K562 (cell line): ENCODE data around the gene CCL15. TPM values are rescaled to one million over a fixed set of nuclear protein-coding genes. Genes with fewer than 3 reads are reported as not detected.

Experiments used
- ATAC-seq: fragments of 200-7000 bp; cut with Tn5 transposase; 3 replicates; pipeline ENCODE4 v1.9.1; 2020; ENCODE audit warnings: moderate library complexity
- BruUV-seq: library from RNA; stranded (reverse); fragments of 400-500 nt; replicated peaks from 2 replicates; lab custom pipeline; 2021; lab: Mats Ljungman, UMichigan
- CTCF ChIA-PET: fragments of 300-600 bp; formaldehyde crosslinking; extraction: SDS; loops from one replicate; lab custom pipeline; 2021; ENCODE audit warnings: low intra/inter-chr PET ratio; lab: Yijun Ruan, JAX
- POLR2A ChIA-PET: fragments of 300-600, 350-650 bp; sonication (Branson Sonifier 250); formaldehyde crosslinking; extraction: SDS; loops from one replicate; lab custom pipeline; 2021; ENCODE audit warnings: antibody characterized with exemption, inconsistent platforms; lab: Yijun Ruan, JAX
- DNase-seq, 4 experiments: peaks; one replicate each; pipeline versions ENCODE4 v3.0.0 to v3.0.0-alpha.2; 2011 to 2018; ENCODE audit warnings: low spot score in 3 of 4, mixed read lengths in 3 of 4; ENCODE audit errors: extremely low read depth in 1 of 4
- FAIRE-seq: peaks from 2 replicates; lab custom pipeline; 2011; peaks lifted over from hg19 to GRCh38; lab: Jason Lieb, UNC
- H2AFZ ChIP-seq: 2 replicates; pipeline ENCODE4 v1.6.0; 2011; ENCODE audit warnings: low read depth, low read length, control low read depth, inconsistent platforms
- H3K27ac ChIP-seq: fragments of 200-600 bp; 3 replicates; pipeline ENCODE4 v1.8.0; 2011; ENCODE audit warnings: low read depth, mild to moderate bottlenecking, control low read depth, inconsistent platforms, low read length, moderate library complexity, mixed read lengths; ENCODE audit errors: extremely low read depth
- H3K27me3 ChIP-seq, 2 experiments: fragments of 300-600 bp in 1 of 2; 2 replicates in 1 of 2; 3 replicates in 1 of 2; pipeline versions ENCODE4 v1.6.0 to v1.8.0; 2011; ENCODE audit warnings: inconsistent platforms in 2 of 2, low read length in 2 of 2, mild to moderate bottlenecking in 1 of 2, mixed read lengths in 1 of 2, moderate library complexity in 1 of 2; ENCODE audit not compliant: control insufficient read depth in 2 of 2, insufficient read depth in 2 of 2
- H3K36me3 ChIP-seq: fragments of 300-600 bp; 3 replicates; pipeline ENCODE4 v1.8.0; 2011; ENCODE audit warnings: mild to moderate bottlenecking, low read length, inconsistent platforms; ENCODE audit not compliant: control insufficient read depth, insufficient read depth
- H3K4me1 ChIP-seq, 2 experiments: fragments of 200-600 bp in 1 of 2; replicated peaks in 1 of 2; 2 replicates in 1 of 2; 3 replicates in 1 of 2; pipeline versions ENCODE4 v1.5.1 to v1.8.0; 2011; ENCODE audit warnings: inconsistent platforms in 2 of 2, low read length in 2 of 2, mild to moderate bottlenecking in 1 of 2, mixed read lengths in 1 of 2, moderate library complexity in 1 of 2; ENCODE audit not compliant: control insufficient read depth in 2 of 2, insufficient read depth in 2 of 2
- H3K4me2 ChIP-seq: 2 replicates; pipeline ENCODE4 v1.6.1; 2011; ENCODE audit warnings: low read length, control low read depth, inconsistent platforms, mixed read lengths; ENCODE audit not compliant: insufficient read depth
- H3K4me3 ChIP-seq: fragments of 200-600 bp; sonication (generic), shearing (Covaris generic); 2 replicates; pipeline ENCODE4 v1.5.1; 2016; ENCODE audit warnings: control low read depth, inconsistent platforms
- H3K79me2 ChIP-seq: fragments of 200-600 bp; 3 replicates; pipeline ENCODE4 v1.8.0; 2011; ENCODE audit warnings: low read length, inconsistent platforms; ENCODE audit not compliant: control insufficient read depth, insufficient read depth
- H3K9ac ChIP-seq, 2 experiments: 2 replicates each; pipeline versions ENCODE4 v1.6.0 to v1.6.1; 2011; ENCODE audit warnings: low read depth in 2 of 2, low read length in 2 of 2, control low read depth in 1 of 2, inconsistent platforms in 1 of 2, mild to moderate bottlenecking in 1 of 2, mixed read lengths in 1 of 2; ENCODE audit not compliant: insufficient read depth in 1 of 2
- H3K9me1 ChIP-seq: one replicate; pipeline ENCODE4 v1.6.0; 2011; ENCODE audit warnings: inconsistent platforms, mild to moderate bottlenecking, low read length, moderate library complexity; ENCODE audit not compliant: control insufficient read depth, insufficient read depth
- H3K9me3 ChIP-seq: replicated peaks from 2 replicates; pipeline ENCODE4 v1.5.1; 2011; ENCODE audit warnings: low read depth, low read length, inconsistent platforms; ENCODE audit not compliant: control insufficient read depth, insufficient read depth
- H4K20me1 ChIP-seq: replicated peaks from 2 replicates; pipeline ENCODE4 v1.6.1; 2011; ENCODE audit warnings: low read length, inconsistent platforms, mixed read lengths; ENCODE audit not compliant: control insufficient read depth, insufficient read depth
- MEIS2 ChIP-seq: fragments of 450-650 bp; IDR thresholded peaks from 2 replicates; pipeline ENCODE4 v1.6.1; 2014; ENCODE audit warnings: mild to moderate bottlenecking; ENCODE audit not compliant: partially characterized antibody
- NR2C1 ChIP-seq, 2 experiments: fragments of 450-650 bp; IDR thresholded peaks; 2 replicates each; pipeline ENCODE4 v1.6.1; 2017; ENCODE audit warnings: mild to moderate bottlenecking in 2 of 2, antibody characterized with exemption in 1 of 2, inconsistent platforms in 1 of 2, missing compliant biosample characterization in 1 of 2, missing genetic modification characterization in 1 of 2
- ZNF263 ChIP-seq: sonication (generic); formaldehyde crosslinking; IDR thresholded peaks from 2 replicates; pipeline ENCODE4 v1.8.0; 2022; ENCODE audit warnings: mild to moderate bottlenecking, missing genetic modification reagents, borderline replicate concordance
- WGBS: fragments of 100-300 bp; shearing (Covaris generic); methylation state at CpG from one replicate; pipeline ENCODE4 v1.1.6; 2016; ENCODE audit warnings: low coverage, mixed read lengths; ENCODE audit not compliant: insufficient coverage; ENCODE audit errors: missing lambda C conversion rate; 5-methylcytosine and 5-hydroxymethylcytosine counted together
- in situ Hi-C: fragments of 300-500 bp; cut with MboI; formaldehyde crosslinking; loops from 4 replicates; pipeline ENCODE4 v1.15.0; 2018; ENCODE audit warnings: inconsistent platforms, mixed read lengths
- intact Hi-C: fragments of 100-400 bp; cut with micrococcal nuclease; formaldehyde crosslinking; loops from 2 replicates; pipeline ENCODE4 v1.14.2; 2022
- polyA plus RNA-seq, 8 experiments: library from polyadenylated mRNA; depleted of rRNA in 4 of 8; stranded (reverse) in 5 of 8; unstranded in 3 of 8; fragments of >200 nt; fragmentation: Nextera tagmentation in 2 of 8; fragmentation: Illumina TruSeq in 1 of 8; extraction: Ambion mirVana in 2 of 8; extraction: Trizol in 1 of 8; gene quantifications; 2 replicates each; pipeline versions ENCODE4 v1.2.1 to v1.2.3, GENCODE V29; 2011 to 2014; ENCODE audit warnings: inconsistent platforms in 1 of 8, missing spikeins in 1 of 8
- total RNA-seq, 7 experiments: library from RNA; depleted of rRNA in 6 of 7; stranded (reverse); fragments of >200 nt in 6 of 7; fragmentation: Illumina TruSeq in 2 of 7; extraction: Trizol in 2 of 7; gene quantifications; 2 replicates each; pipeline versions ENCODE4 v1.2.1 to v1.2.3, GENCODE V29; 2011 to 2021; ENCODE audit warnings: low replicate concordance in 1 of 7

The CCL15 gene
- total and polyA plus RNA-seq, 9 of the 15 experiments (the other 6 are each of a cell fraction or from before 2014, with no cell fraction given) = not detected

DNA sequence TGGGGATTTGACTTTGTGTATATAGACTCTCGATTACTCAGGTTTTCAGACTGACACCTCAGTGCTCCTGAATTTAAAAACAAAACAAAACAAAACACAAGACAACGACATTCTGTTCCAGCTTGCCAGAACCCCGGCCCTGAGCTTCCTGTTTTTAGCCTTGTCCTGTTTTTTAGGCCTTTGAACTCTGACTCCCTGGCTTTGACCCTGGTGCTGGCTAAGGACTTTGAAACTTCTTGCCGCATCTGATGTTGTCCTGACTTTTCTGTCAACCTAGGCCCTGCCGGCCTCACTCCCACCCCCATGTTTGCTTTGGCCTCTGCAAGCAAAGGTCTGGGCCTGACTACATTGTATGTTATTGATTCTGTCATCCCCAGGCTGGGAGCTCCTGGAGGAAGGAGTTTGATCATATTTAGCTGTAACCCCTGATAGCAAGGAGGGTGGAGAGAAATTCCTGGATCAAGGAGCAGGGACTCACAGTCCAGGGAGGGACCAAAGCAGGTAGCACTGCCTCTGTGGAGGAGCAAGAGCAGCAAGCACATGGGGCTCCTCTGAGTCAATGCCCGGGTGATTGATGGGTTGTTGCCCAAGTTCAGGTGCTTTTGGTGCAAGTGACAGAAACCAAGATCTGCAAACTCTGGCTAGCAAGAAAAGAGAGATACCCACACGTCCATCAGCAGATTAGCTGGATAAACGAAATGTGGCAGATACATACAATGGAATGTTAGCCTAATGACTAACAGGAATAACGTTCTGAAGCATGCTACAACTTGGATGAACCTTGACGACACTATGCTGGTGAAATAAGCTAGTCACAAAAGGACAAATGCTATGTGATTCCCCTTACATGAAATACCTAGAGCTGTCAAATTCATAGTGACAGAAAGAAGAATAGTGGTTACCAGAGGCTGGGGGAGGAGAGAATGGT, 27.8 kb downstream of the CCL15 start:
- Histone ChIP-seq H4K20me1 (no peaks in the 10 kb centered on the region), H3K79me2 (no peaks in the 10 kb centered on the region), H3K27ac (no peak overlapping the region), H3K4me1 (no peaks in the 10 kb centered on the region), H3K4me2 (no peak overlapping the region), H3K9me1 (no peaks in the 10 kb centered on the region), H3K9me3 (no peaks in the 10 kb centered on the region), H3K36me3 (no peaks in the 10 kb centered on the region), H3K9ac (no peak overlapping the region), H3K27me3 (peaks cover 6 to 15% of the 10 kb centered on the region in 2 experiments; a peak in 3 of 5 replicates), H2AFZ (no peak overlapping the region), H3K4me3 (no peak overlapping the region)
- peak; percentile 8 for TF ChIP-seq MEIS2
- TF ChIP-seq NR2C1 (IDR thresholded peaks at IDR 0.05) = peak; percentile 34; the same call in 1 of the 2 replicates
- 0 out of 2 replicates have a peak, but pooled peaks have one; percentile 24 for TF ChIP-seq NR2C1 (tag; IDR thresholded peaks at IDR 0.05)
- TF ChIP-seq ZNF263 (CRISPR knock-in tag) = no peak
- ChIA-PET POLR2A (interaction anchor here (0.7 to 1.2 kb wide), 3 partner anchors 88 to 481 kb away, joined by 3 to 4 read pairs (median 3); partner anchors contain the start of gene CCL5), CTCF (interaction anchor here (1.0 to 1.5 kb wide), 2 partner anchors 175 kb away, joined by 3 to 4 read pairs; no protein-coding TSS in a partner anchor)
- no peak for ATAC-seq
- 15% methylated on average over 10 of the region's 10 CpGs for WGBS
- DNase-seq = no peak
- in situ Hi-C loops (loop anchor here (5.0 to 25.0 kb wide), 2 partner anchors 164 to 514 kb away; partner anchors contain the start of gene ZNHIT3), intact Hi-C loops (no loop called here)
- BruUV-seq = no TSS peak
- no peak for FAIRE-seq
